Adrenal gland (tissue), 12 donors: ENCODE results near the gene TFDP2. TPM values are rescaled to one million over a fixed set of nuclear protein-coding genes. Genes with fewer than 3 reads are reported as not detected.

Experiments used
- DNase-seq, 7 donors: peaks; one replicate each; pipeline ENCODE4 v3.0.0-alpha.2; 2019 to 2020
- H3K27ac ChIP-seq, 5 donors: fragments of 200-600 bp; sonication (generic) in 4 of 5; 1 replicate in 3 of 5; 2 replicates in 2 of 5; pipeline versions ENCODE4 v1.5.1 to v1.8.0; 2016 to 2020; ENCODE audit warnings: mild to moderate bottlenecking in 1 of 5
- H3K27me3 ChIP-seq: fragments of 200-600 bp; 2 replicates; pipeline ENCODE4 v1.8.0; 2021
- H3K36me3 ChIP-seq, 2 donors: fragments of 200-600 bp; replicated peaks in 1 of 2; 1 replicate in 1 of 2; 2 replicates in 1 of 2; pipeline versions ENCODE4 v1.5.1 to v1.8.0; 2018 to 2022
- H3K4me1 ChIP-seq, 2 donors: fragments of 200-600 bp; replicated peaks in 1 of 2; 1 replicate in 1 of 2; 2 replicates in 1 of 2; pipeline versions ENCODE4 v1.5.1 to v1.8.0; 2018 to 2021
- H3K4me3 ChIP-seq, 4 donors: fragments of 200-600 bp; sonication (generic) in 3 of 4; one replicate each; pipeline ENCODE4 v1.5.1; 2016 to 2018
- H3K9me3 ChIP-seq, 3 donors: fragments of 200-600 bp; sonication (generic) in 1 of 3; replicated peaks in 1 of 3; 1 replicate in 2 of 3; 2 replicates in 1 of 3; pipeline versions ENCODE4 v1.5.1 to v1.8.0; 2016 to 2021
- CTCF ChIP-seq, 6 experiments: fragments of 450-650 bp in 4 of 6; fragments of 200-600 bp in 2 of 6; sonication (generic) in 1 of 6; IDR thresholded peaks; 1 replicate in 5 of 6; 2 replicates in 1 of 6; pipeline versions ENCODE4 v1.5.1 to v1.8.0; 2016 to 2021; ENCODE audit warnings: antibody characterized with exemption in 6 of 6, mild to moderate bottlenecking in 2 of 6, moderate library complexity in 1 of 6
- POLR2A ChIP-seq, 2 donors: fragments of 450-650 bp; IDR thresholded peaks; one replicate each; pipeline ENCODE4 v1.6.1; 2017; ENCODE audit warnings: antibody characterized with exemption in 2 of 2, mild to moderate bottlenecking in 2 of 2, moderate library complexity in 1 of 2
- WGBS, 4 donors: extraction: QIAGEN DNeasy Blood & Tissue Kit in 2 of 4; methylation state at CpG; one replicate each; pipeline versions ENCODE4 v1.1.5 to v1.1.7; 2013 to 2017; 5-methylcytosine and 5-hydroxymethylcytosine counted together
- intact Hi-C, 2 donors: fragments of 100-400 bp; cut with DNase I; formaldehyde crosslinking; loops; one replicate each; pipeline versions ENCODE4 v1.14.1 to v1.15.0; 2022 to 2023
- polyA plus RNA-seq, 3 donors: library from polyadenylated mRNA; stranded (reverse); fragments of 200-250 nt in 2 of 3; fragments of 350-450 nt in 1 of 3; fragmentation: Illumina TruSeq in 1 of 3; extraction: RNeasy Lipid Tissue Mini Kit (QIAGEN cat#74804) in 1 of 3; gene quantifications; one replicate each; pipeline ENCODE4 v1.2.3, GENCODE V29; 2013 to 2014
- total RNA-seq, 9 donors: library from RNA; depleted of rRNA in 4 of 9; stranded (reverse); fragments of >200 nt in 4 of 9; fragments of 120-200 nt in 1 of 9; fragmentation: NEBNext Ultra II Directional in 1 of 9; extraction: Animal tissue kit (Norgen Biotek cat#: 25700) in 1 of 9; gene quantifications; one replicate each; pipeline versions ENCODE4 v1.1.0 to v1.2.4, GENCODE V29; 2013 to 2023
- donor health status: healthy with polysubstance abuse.
- donor health status: Bipolar disorder and iron deficiency.
- donor health status: DM: yes; HTN: yes; CAD: no.
- donor health status: DM: no; HTN: no; CAD: no.
- donor health status: DM: no; HTN: no; CAD: no.
- donor health status: DM: yes; HTN: yes; CAD: no.

TFDP2 gene
- total and polyA plus RNA-seq, 12 donors, result 11.8 to 165 (median 62.0) TPM

GRCh38 chr3:142019794-142020320, 129.5 kb downstream of the TFDP2 start:
- Histone ChIP-seq H3K4me3 (no peak overlapping the region), H3K36me3 (no peaks in the 10 kb centered on the region), H3K27me3 (no peaks in the 10 kb centered on the region), H3K27ac (peak overlapping the region in 1 of 5 donors; percentile 14), H3K4me1 (peaks cover 7 to 26% of the 10 kb centered on the region in 2 donors), H3K9me3 (no peaks in the 10 kb centered on the region)
- no peak for DNase-seq
- no peak for TF ChIP-seq CTCF (IDR thresholded peaks at IDR 0.05)
- TF ChIP-seq POLR2A (IDR thresholded peaks at IDR 0.05), result no peak
- 18 to 52% (median 25%) methylated on average over 2 of the region's 2 CpGs for WGBS, 4 donors
- intact Hi-C loops, result no loop called here

GRCh38 chr3:142013993-142014392, 135.4 kb downstream of the TFDP2 start:
- 96 to 100% (median 98%) methylated on average over 2 of the region's 2 CpGs for WGBS, 4 donors
- no peaks in the 10 kb centered on the region for H3K9me3 ChIP-seq

GRCh38 chr3:142013326-142013980, 135.9 kb downstream of the TFDP2 start:
- no peaks in the 10 kb centered on the region for H3K9me3 ChIP-seq
- TF ChIP-seq POLR2A (IDR thresholded peaks at IDR 0.05) (no peak), CTCF (IDR thresholded peaks at IDR 0.05) (no peak)

More at GRCh38 chr3:142013993-142014392, 135.4 kb downstream of the TFDP2 start:
- peaks cover 0 to 4% of the 10 kb centered on the region in 2 donors for H3K4me1 ChIP-seq
- no peaks in the 10 kb centered on the region for H3K27me3 ChIP-seq
- H3K4me3 ChIP-seq, result no peak overlapping the region
- TF ChIP-seq CTCF (IDR thresholded peaks at IDR 0.05) (no peak), POLR2A (IDR thresholded peaks at IDR 0.05) (no peak)
- no peak for DNase-seq
- no peaks in the 10 kb centered on the region for H3K36me3 ChIP-seq
- no peak overlapping the region for H3K27ac ChIP-seq
- intact Hi-C loops, result no loop called here

GRCh38 chr3:142009029-142009428, 140.3 kb downstream of the TFDP2 start:
- 93 to 95% (median 93%) methylated on average over 1 of the region's 1 CpG for WGBS, 4 donors
- no peak overlapping the region for H3K27ac ChIP-seq
- no peaks in the 10 kb centered on the region for H3K27me3 ChIP-seq
- no peak overlapping the region for H3K4me3 ChIP-seq
- H3K4me1 ChIP-seq, result peaks cover 0 to 4% of the 10 kb centered on the region in 2 donors
- TF ChIP-seq POLR2A (IDR thresholded peaks at IDR 0.05) (no peak), CTCF (IDR thresholded peaks at IDR 0.05) (no peak)
- H3K36me3 ChIP-seq, result no peaks in the 10 kb centered on the region
- no peaks in the 10 kb centered on the region for H3K9me3 ChIP-seq
- DNase-seq, result no peak
- intact Hi-C loops, result no loop called here

More at GRCh38 chr3:142013326-142013980, 135.9 kb downstream of the TFDP2 start:
- intact Hi-C loops, result no loop called here
- Histone ChIP-seq H3K4me1 (peaks cover 0 to 4% of the 10 kb centered on the region in 2 donors), H3K27me3 (no peaks in the 10 kb centered on the region), H3K4me3 (no peak overlapping the region), H3K36me3 (no peaks in the 10 kb centered on the region), H3K27ac (no peak overlapping the region)
- DNase-seq, result no peak
- 42 to 51% (median 46%) methylated on average over 2 of the region's 2 CpGs for WGBS, 4 donors
